Measurements from ENCODE around the gene SULT1E1.

SULT1E1 gene

GRCh38 chr4:69875576-69875975, 15.6 kb upstream of the SULT1E1 start:
- no peaks in the 10 kb centered on the region for H4K20me1 ChIP-seq (ENCODE audit: insufficient read depth, low read length)
- H3K9me3 ChIP-seq (ENCODE audit: insufficient read depth, low read length) = no peaks in the 10 kb centered on the region
- H3K4me1 ChIP-seq (ENCODE audit: low read length) = no peaks in the 10 kb centered on the region
- no peaks in the 10 kb centered on the region for H3K79me2 ChIP-seq (ENCODE audit: low read length)
- no peak overlapping the region for H2AFZ ChIP-seq (ENCODE audit: low read depth, low read length)
- H3K4me2 ChIP-seq (ENCODE audit: low read length) = no peak overlapping the region
- no peaks in the 10 kb centered on the region for H3K36me3 ChIP-seq (replicated peaks; ENCODE audit: low read depth, low read length)
- TF ChIP-seq EZH2phosphoT487 (IDR thresholded peaks at IDR 0.05; ENCODE audit: low read depth) = no peak
- TF ChIP-seq CTCF (IDR thresholded peaks at IDR 0.05; ENCODE audit: low read depth, low read length) = no peak
- H3K4me3 ChIP-seq (ENCODE audit: low read length) = no peak overlapping the region
- H3K27me3 ChIP-seq (ENCODE audit: low read depth, low read length) = no peaks in the 10 kb centered on the region
- H3K27ac ChIP-seq (ENCODE audit: low read length) = no peak overlapping the region
- H3K9ac ChIP-seq (ENCODE audit: low read length) = no peak overlapping the region

DNA sequence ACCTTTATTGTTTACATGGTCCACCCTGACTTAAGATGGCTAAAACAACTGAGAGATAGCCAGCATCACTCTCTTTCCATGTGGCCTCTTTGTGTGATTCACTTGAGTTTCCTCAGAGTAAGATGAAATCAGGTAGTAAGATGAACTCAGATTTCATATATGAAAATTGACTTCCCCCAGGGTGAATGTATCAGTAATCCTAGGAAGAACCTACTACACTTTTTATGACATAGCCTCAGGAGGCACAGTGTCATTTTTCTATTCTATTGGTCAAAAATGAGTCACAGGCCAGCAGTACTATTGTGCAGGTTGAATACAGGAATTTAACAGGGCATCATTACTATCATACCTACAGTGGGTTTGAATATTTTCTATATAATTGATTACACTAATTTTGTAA, 14.6 kb upstream of the SULT1E1 start:
- H3K36me3 ChIP-seq (replicated peaks; ENCODE audit: low read depth, low read length) = no peaks in the 10 kb centered on the region
- H3K79me2 ChIP-seq (ENCODE audit: low read length) = no peaks in the 10 kb centered on the region
- H3K27me3 ChIP-seq (ENCODE audit: low read depth, low read length) = no peaks in the 10 kb centered on the region
- no peaks in the 10 kb centered on the region for H3K4me1 ChIP-seq (ENCODE audit: low read length)
- TF ChIP-seq CTCF (IDR thresholded peaks at IDR 0.05; ENCODE audit: low read depth, low read length) = no peak
- TF ChIP-seq EZH2phosphoT487 (IDR thresholded peaks at IDR 0.05; ENCODE audit: low read depth) = no peak
- no peak overlapping the region for H3K4me2 ChIP-seq (ENCODE audit: low read length)
- H4K20me1 ChIP-seq (ENCODE audit: insufficient read depth, low read length) = no peaks in the 10 kb centered on the region
- H3K4me3 ChIP-seq (ENCODE audit: low read length) = no peak overlapping the region
- H3K27ac ChIP-seq (ENCODE audit: low read length) = no peak overlapping the region
- H2AFZ ChIP-seq (ENCODE audit: low read depth, low read length) = no peak overlapping the region
- H3K9ac ChIP-seq (ENCODE audit: low read length) = no peak overlapping the region
- H3K9me3 ChIP-seq (ENCODE audit: insufficient read depth, low read length) = no peaks in the 10 kb centered on the region

DNA sequence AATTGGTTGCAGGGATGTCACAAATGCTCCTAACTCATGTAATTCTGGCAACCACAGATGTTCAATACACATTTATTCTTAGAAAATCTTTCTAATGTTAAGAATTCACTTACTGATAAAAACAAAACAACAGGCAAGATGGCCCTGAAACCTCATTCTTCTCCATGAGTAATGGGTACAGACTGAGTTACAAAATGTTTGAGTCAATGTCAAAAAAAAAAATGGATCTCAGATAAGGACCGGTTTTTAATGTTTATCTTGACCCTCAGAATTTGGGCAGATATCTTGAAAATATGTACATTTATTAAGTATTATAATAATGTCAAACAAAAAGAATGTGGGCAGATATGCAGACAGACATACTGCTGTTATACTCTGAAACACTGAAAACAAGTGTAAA, 1.8 kb upstream of the SULT1E1 start:
- TF ChIP-seq CTCF (IDR thresholded peaks at IDR 0.05; ENCODE audit: low read depth, low read length) (no peak), EZH2phosphoT487 (IDR thresholded peaks at IDR 0.05; ENCODE audit: low read depth) (no peak)
- Histone ChIP-seq H3K27ac (ENCODE audit: low read length) (no peak overlapping the region), H3K9me3 (ENCODE audit: insufficient read depth, low read length) (no peaks in the 10 kb centered on the region), H3K4me1 (ENCODE audit: low read length) (no peaks in the 10 kb centered on the region), H2AFZ (ENCODE audit: low read depth, low read length) (no peak overlapping the region), H3K4me2 (ENCODE audit: low read length) (no peak overlapping the region), H3K36me3 (replicated peaks; ENCODE audit: low read depth, low read length) (no peaks in the 10 kb centered on the region), H3K4me3 (ENCODE audit: low read length) (no peak overlapping the region), H4K20me1 (ENCODE audit: insufficient read depth, low read length) (no peaks in the 10 kb centered on the region), H3K9ac (ENCODE audit: low read length) (no peak overlapping the region), H3K27me3 (ENCODE audit: low read depth, low read length) (no peaks in the 10 kb centered on the region), H3K79me2 (ENCODE audit: low read length) (no peaks in the 10 kb centered on the region)

- Histone ChIP-seq H3K4me3 (ENCODE audit: low read length) (no peak overlapping the region), H3K27ac (ENCODE audit: low read length) (no peak overlapping the region), H3K27me3 (ENCODE audit: low read depth, low read length) (no peaks in the 10 kb centered on the region), H4K20me1 (ENCODE audit: insufficient read depth, low read length) (no peaks in the 10 kb centered on the region), H3K4me2 (ENCODE audit: low read length) (no peak overlapping the region), H3K9me3 (ENCODE audit: insufficient read depth, low read length) (no peaks in the 10 kb centered on the region), H3K9ac (ENCODE audit: low read length) (no peak overlapping the region), H3K4me1 (ENCODE audit: low read length) (no peaks in the 10 kb centered on the region), H2AFZ (ENCODE audit: low read depth, low read length) (no peak overlapping the region), H3K36me3 (replicated peaks; ENCODE audit: low read depth, low read length) (no peaks in the 10 kb centered on the region), H3K79me2 (ENCODE audit: low read length) (no peaks in the 10 kb centered on the region)
- TF ChIP-seq EZH2phosphoT487 (IDR thresholded peaks at IDR 0.05; ENCODE audit: low read depth) = no peak
- no peak for TF ChIP-seq CTCF (IDR thresholded peaks at IDR 0.05; ENCODE audit: low read depth, low read length)
Measured at GRCh38 chr4:69860521-69861298, 765 bp upstream of the SULT1E1 start.
